Thymus (tissue), 14 donors: ENCODE results near the gene MNS1. TPM values are rescaled to one million over a fixed set of nuclear protein-coding genes. Genes with fewer than 3 reads are reported as not detected.

ENCODE experiments used
- DNase-seq, 9 donors: peaks; one replicate each; pipeline ENCODE4 v3.0.0-alpha.2; 2013; ENCODE audit warnings: low spot score in 9 of 9, low read depth in 6 of 9, missing footprints in 1 of 9
- H3K27ac ChIP-seq, 2 donors: one replicate each; pipeline ENCODE4 v1.5.1; 2013; ENCODE audit warnings: control low read depth in 1 of 2, low read depth in 1 of 2, low read length in 1 of 2, mild to moderate bottlenecking in 1 of 2, moderate library complexity in 1 of 2
- H3K27me3 ChIP-seq, 2 donors: one replicate each; pipeline ENCODE4 v1.5.1; 2013; ENCODE audit warnings: low read length in 1 of 2; ENCODE audit not compliant: control insufficient read depth in 2 of 2, insufficient read depth in 1 of 2
- H3K36me3 ChIP-seq, 2 donors: one replicate each; pipeline ENCODE4 v1.5.1; 2013; ENCODE audit warnings: low read length in 1 of 2, mild to moderate bottlenecking in 1 of 2, moderate library complexity in 1 of 2; ENCODE audit not compliant: control insufficient read depth in 2 of 2, insufficient read depth in 2 of 2
- H3K4me1 ChIP-seq, 2 donors: one replicate each; pipeline ENCODE4 v1.5.1; 2013; ENCODE audit warnings: low read length in 2 of 2; ENCODE audit not compliant: control insufficient read depth in 2 of 2, insufficient read depth in 2 of 2
- H3K4me3 ChIP-seq, 2 donors: one replicate each; pipeline ENCODE4 v1.5.1; 2013; ENCODE audit warnings: low read length in 2 of 2, control low read depth in 1 of 2, mild to moderate bottlenecking in 1 of 2
- H3K9me3 ChIP-seq, 2 donors: one replicate each; pipeline ENCODE4 v1.5.1; 2013; ENCODE audit warnings: low read length in 1 of 2, mild to moderate bottlenecking in 1 of 2; ENCODE audit not compliant: control insufficient read depth in 2 of 2, insufficient read depth in 1 of 2
- WGBS: extraction: QIAGEN DNeasy Blood & Tissue Kit; methylation state at CpG from one replicate; pipeline ENCODE4 v1.1.7; 2013; 5-methylcytosine and 5-hydroxymethylcytosine counted together
- long read RNA-seq, 10 donors: transcript quantifications; one replicate each; lab custom pipeline, GENCODE V29; 2026
- polyA plus RNA-seq: library from polyadenylated mRNA; stranded (reverse); fragments of 200-250 nt; gene quantifications from one replicate; pipeline ENCODE4 v1.2.3, GENCODE V29; 2013
- total RNA-seq: library from RNA; stranded (reverse); fragments of 120-200 nt; gene quantifications from one replicate; pipeline ENCODE4 v1.2.4, GENCODE V29; 2013
- donor health status: healthy.

The MNS1 gene, protein sequence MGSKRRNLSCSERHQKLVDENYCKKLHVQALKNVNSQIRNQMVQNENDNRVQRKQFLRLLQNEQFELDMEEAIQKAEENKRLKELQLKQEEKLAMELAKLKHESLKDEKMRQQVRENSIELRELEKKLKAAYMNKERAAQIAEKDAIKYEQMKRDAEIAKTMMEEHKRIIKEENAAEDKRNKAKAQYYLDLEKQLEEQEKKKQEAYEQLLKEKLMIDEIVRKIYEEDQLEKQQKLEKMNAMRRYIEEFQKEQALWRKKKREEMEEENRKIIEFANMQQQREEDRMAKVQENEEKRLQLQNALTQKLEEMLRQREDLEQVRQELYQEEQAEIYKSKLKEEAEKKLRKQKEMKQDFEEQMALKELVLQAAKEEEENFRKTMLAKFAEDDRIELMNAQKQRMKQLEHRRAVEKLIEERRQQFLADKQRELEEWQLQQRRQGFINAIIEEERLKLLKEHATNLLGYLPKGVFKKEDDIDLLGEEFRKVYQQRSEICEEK
- total RNA-seq (10.3 TPM), polyA plus RNA-seq (3.4 TPM)
- long read RNA-seq, donor 1, partial matches to known transcripts: 0 of 2 reads
- long read RNA-seq, donor 1, other reads (novel, unspliced or antisense): 0 of 2 reads
- long read RNA-seq, donor 2: 0 reads
- long read RNA-seq, donor 3, transcript MNS1-202 (2 exons, 584 nt): major isoform, 5 of 45 reads
- long read RNA-seq, donor 3, partial matches to known transcripts: 38 of 45 reads
- long read RNA-seq, donor 3, other reads (novel, unspliced or antisense): 0 of 45 reads
- long read RNA-seq, donor 4, partial matches to known transcripts: 0 of 1 reads
- long read RNA-seq, donor 4, other reads (novel, unspliced or antisense): 0 of 1 reads
- long read RNA-seq, donor 5, partial matches to known transcripts: 25 of 28 reads
- long read RNA-seq, donor 5, other reads (novel, unspliced or antisense): 0 of 28 reads
- long read RNA-seq, donor 6, partial matches to known transcripts: 0 of 4 reads
- long read RNA-seq, donor 6, other reads (novel, unspliced or antisense): 0 of 4 reads
- long read RNA-seq, donor 7, partial matches to known transcripts: 13 of 15 reads
- long read RNA-seq, donor 7, other reads (novel, unspliced or antisense): 0 of 15 reads
- long read RNA-seq, donor 8, partial matches to known transcripts: 0 of 1 reads
- long read RNA-seq, donor 8, other reads (novel, unspliced or antisense): 0 of 1 reads
- long read RNA-seq, donor 9, partial matches to known transcripts: 6 of 6 reads
- long read RNA-seq, donor 9, other reads (novel, unspliced or antisense): 0 of 6 reads
- long read RNA-seq, donor 10, partial matches to known transcripts: 13 of 15 reads
- long read RNA-seq, donor 10, other reads (novel, unspliced or antisense): 0 of 15 reads

DNA sequence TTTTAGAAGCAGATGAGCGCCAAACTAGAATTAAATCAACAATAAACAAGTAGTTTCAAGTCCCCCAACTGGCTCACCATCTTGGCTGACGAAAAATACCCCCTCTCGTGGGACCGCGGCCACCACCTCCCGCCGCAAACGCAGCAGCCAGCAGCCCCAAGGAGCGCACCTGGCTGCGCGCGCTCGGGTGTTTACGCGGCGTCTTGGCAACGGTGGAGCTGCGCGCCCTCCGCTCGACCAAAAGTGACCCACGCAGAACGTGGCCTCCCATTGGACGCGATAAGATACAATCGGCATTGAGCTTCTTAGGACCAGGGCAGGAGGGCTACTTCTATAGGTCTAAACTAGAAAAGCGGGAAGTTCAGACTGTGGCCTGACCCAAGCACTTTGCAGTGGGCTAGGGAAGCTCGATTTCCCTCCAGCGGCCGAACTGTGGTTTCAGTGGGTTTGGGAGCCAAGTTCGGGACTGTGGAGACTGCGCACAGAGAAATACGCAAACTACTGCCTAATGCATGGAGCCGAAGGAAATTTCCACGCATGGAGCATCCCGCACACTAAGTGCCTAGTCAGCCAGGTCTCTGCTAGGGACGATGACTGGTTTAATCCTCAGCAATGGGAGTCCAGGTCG, at the start of gene MNS1:
Gene MNS1, minus strand, starts transcription at position 245 of the 628 bp plus-strand sequence. Its CDS starts 165 bp downstream, at position 80.
- H3K27ac ChIP-seq: peak within 1 kb of the TSS in 1 of 2 donors; percentile 39
- H3K9me3 ChIP-seq: no peaks in the 10 kb centered on the region
- WGBS: 2% methylated on average over 38 of the region's 38 CpGs

DNA sequence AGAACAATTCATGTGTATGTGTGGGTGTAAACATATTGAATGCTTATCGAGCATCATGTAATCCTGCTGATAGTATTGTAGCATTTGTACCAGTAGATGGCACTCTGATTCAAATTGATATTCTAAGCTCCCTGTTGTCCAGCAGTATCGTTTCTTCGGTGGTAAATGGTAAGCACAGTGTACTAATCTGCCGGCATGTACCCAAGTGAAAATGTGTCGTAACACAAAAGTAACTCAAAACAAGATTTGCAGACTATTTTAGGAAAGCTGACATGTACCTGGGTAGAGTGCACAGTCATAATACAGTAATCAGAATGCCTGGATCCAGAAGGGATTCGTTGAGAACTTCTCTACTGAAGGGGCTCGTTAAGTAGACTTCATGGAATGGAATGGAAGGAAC, 31.7 kb upstream of the MNS1 start:
- peaks cover 0 to 11% of the 10 kb centered on the region in 2 donors for H3K9me3 ChIP-seq
- DNase-seq: peak in 8 of 9 donors; percentile 71 to 92 (median 82)
- peaks cover 9% of the 10 kb centered on the region in 2 donors for H3K36me3 ChIP-seq
- H3K27ac ChIP-seq: peak overlapping the region in 1 of 2 donors; percentile 51
- H3K27me3 ChIP-seq: no peaks in the 10 kb centered on the region
- WGBS: 30% methylated on average over 7 of the region's 7 CpGs
- peaks cover 38 to 56% of the 10 kb centered on the region in 2 donors for H3K4me1 ChIP-seq
- H3K4me3 ChIP-seq: no peak overlapping the region

More for the DNA sequence above, at the start of gene MNS1:
- peak within 1 kb of the TSS; percentile 52 to 63 for H3K4me3 ChIP-seq
- DNase-seq: peak; percentile 72 to 95 (median 82)
- peaks cover 0 to 3% of the 10 kb centered on the region in 2 donors for H3K36me3 ChIP-seq
- no peaks in the 10 kb centered on the region for H3K27me3 ChIP-seq
- H3K4me1 ChIP-seq: peaks cover 3 to 15% of the 10 kb centered on the region in 2 donors

DNA sequence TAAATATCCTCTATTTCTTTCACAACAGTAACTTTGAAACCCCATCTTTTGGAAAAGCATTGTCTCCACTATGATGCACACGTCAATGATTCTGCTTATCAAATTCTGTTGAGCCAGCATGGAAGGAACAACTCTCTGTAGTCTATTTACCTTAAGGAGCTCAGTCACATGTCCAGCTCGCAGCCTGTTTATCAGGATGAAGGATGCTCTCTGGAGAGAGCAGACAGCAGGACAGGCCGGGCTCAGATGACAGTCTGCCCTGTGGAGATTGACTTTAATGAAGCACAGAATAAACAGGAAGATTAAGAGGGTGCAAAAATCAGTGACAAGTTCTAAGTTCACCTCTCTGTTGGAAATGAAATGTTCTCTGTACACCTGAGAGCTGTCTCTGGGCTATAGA, 30.6 kb upstream of the MNS1 start:
- H3K27me3 ChIP-seq: no peaks in the 10 kb centered on the region
- WGBS: 94% methylated on average over 3 of the region's 3 CpGs
- peaks cover 0 to 8% of the 10 kb centered on the region in 2 donors for H3K9me3 ChIP-seq
- peaks cover 41 to 60% of the 10 kb centered on the region in 2 donors for H3K4me1 ChIP-seq
- no peak for DNase-seq
- H3K36me3 ChIP-seq: peaks cover 5 to 9% of the 10 kb centered on the region in 2 donors
- H3K4me3 ChIP-seq: no peak overlapping the region
- H3K27ac ChIP-seq: peak overlapping the region in 1 of 2 donors; percentile 20

- peaks cover 0 to 6% of the 10 kb centered on the region in 2 donors for H3K9me3 ChIP-seq
- H3K27ac ChIP-seq: peak overlapping the region in 1 of 2 donors; percentile 88
- DNase-seq: no peak
Measured at GRCh38 chr15:56495053-56495452, 30.1 kb upstream of the MNS1 start.

GRCh38 chr15:56492791-56493555, 28.0 kb upstream of the MNS1 start:
- H3K27ac ChIP-seq: peak overlapping the region; percentile 6 to 88
- no peaks in the 10 kb centered on the region for H3K27me3 ChIP-seq
- 34% methylated on average over 4 of the region's 4 CpGs for WGBS
- H3K9me3 ChIP-seq: peaks cover 0 to under 1% of the 10 kb centered on the region in 2 donors
- peak in 3 of 9 donors; percentile 51 to 79 (median 62) for DNase-seq
- peaks cover 41 to 64% of the 10 kb centered on the region in 2 donors for H3K4me1 ChIP-seq
- H3K4me3 ChIP-seq: peak overlapping the region; percentile 42 to 50
- peaks cover 2 to 5% of the 10 kb centered on the region in 2 donors for H3K36me3 ChIP-seq

More at GRCh38 chr15:56495053-56495452, 30.1 kb upstream of the MNS1 start:
- no peak overlapping the region for H3K4me3 ChIP-seq
- no peaks in the 10 kb centered on the region for H3K27me3 ChIP-seq
- peaks cover 4 to 9% of the 10 kb centered on the region in 2 donors for H3K36me3 ChIP-seq
- WGBS: 94% methylated on average over 3 of the region's 3 CpGs
- H3K4me1 ChIP-seq: peaks cover 41 to 64% of the 10 kb centered on the region in 2 donors

GRCh38 chr15:56492236-56492635, 27.3 kb upstream of the MNS1 start:
- Histone ChIP-seq H3K4me3 (peak overlapping the region; percentile 42 to 50), H3K27me3 (no peaks in the 10 kb centered on the region), H3K9me3 (no peaks in the 10 kb centered on the region), H3K36me3 (peaks cover 0 to 7% of the 10 kb centered on the region in 2 donors), H3K4me1 (peaks cover 41 to 64% of the 10 kb centered on the region in 2 donors), H3K27ac (peak overlapping the region in 1 of 2 donors; percentile 88)
- WGBS: 55% methylated on average over 3 of the region's 3 CpGs
- DNase-seq: peak in 2 of 9 donors; percentile 35 to 67

GRCh38 chr15:56491110-56491722, 26.3 kb upstream of the MNS1 start:
- DNase-seq: peak; percentile 70 to 96 (median 88)
- 38% methylated on average over 5 of the region's 5 CpGs for WGBS
- H3K4me3 ChIP-seq: peak overlapping the region; percentile 30 to 50

More at GRCh38 chr15:56491110-56491722, 26.3 kb upstream of the MNS1 start:
- no peaks in the 10 kb centered on the region for H3K27me3 ChIP-seq
- peaks cover 0 to 7% of the 10 kb centered on the region in 2 donors for H3K36me3 ChIP-seq
- H3K9me3 ChIP-seq: no peaks in the 10 kb centered on the region
- peaks cover 38 to 59% of the 10 kb centered on the region in 2 donors for H3K4me1 ChIP-seq
- peak overlapping the region in 1 of 2 donors; percentile 88 for H3K27ac ChIP-seq
